GM21381 (cell line): ENCODE data around the gene GAR1.
"Not testable (repeated sequence)": the region's sequence is repeated elsewhere in the genome, so short reads cannot be mapped to it uniquely, and the experiment has no call there.

ENCODE experiments used
- ATAC-seq: cut with Tn5 transposase; IDR thresholded peaks from one replicate; pipeline ENCODE4 v1.9.1; 2021; ENCODE audit warnings: mild to moderate bottlenecking, moderate library complexity; ENCODE audit not compliant: unreplicated experiment

GAR1 gene

DNA sequence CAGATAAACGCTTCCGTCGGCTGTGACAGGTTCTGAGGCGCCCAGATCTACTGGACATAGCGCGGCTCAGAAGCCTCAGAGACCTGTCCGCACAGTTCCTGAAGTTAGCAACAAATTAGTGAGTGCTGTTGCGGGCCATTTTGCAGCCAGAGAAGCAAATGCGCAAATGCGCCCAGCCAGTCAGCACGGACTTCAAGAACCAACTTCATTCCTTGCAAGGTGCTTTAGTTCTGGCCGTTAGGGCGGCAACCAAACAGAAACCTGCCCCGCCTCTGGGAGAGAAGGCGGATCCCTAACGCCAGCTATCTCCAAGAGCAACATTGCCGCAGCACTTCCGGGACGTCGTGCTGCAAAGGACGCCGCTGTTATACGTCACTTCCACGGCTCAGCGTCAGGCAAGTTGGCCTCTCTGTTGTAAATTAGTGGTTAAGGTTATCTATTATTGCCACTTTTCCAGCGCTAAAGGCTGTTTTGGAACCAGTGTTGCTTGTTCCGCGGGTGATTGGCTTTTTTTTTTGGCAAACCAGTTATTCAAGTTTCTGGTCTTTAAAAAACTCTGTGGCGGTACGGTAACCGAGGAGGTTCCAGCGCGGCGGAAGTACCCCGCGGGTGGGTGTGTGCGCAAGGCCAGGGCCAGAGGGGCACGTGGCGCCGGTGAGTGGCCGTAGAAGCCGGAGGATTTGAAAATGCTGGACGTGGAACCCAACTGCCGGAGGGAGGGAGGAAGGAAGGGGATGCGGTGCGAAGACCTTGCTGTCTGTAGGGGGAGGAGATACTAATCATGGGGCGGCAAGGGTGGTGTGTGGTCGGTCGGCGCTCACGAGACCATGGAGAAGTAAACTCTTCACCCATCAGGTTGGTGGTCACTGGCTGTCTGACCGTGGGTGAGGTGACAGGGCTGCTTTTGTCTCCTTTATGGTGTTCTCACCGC lies at the start of gene GAR1:
Gene GAR1 (plus strand): TSS at position 612 of the 931 bp plus-strand sequence. CDS start 403 bp downstream, outside the sequence.
- peak; percentile 100 for ATAC-seq

DNA sequence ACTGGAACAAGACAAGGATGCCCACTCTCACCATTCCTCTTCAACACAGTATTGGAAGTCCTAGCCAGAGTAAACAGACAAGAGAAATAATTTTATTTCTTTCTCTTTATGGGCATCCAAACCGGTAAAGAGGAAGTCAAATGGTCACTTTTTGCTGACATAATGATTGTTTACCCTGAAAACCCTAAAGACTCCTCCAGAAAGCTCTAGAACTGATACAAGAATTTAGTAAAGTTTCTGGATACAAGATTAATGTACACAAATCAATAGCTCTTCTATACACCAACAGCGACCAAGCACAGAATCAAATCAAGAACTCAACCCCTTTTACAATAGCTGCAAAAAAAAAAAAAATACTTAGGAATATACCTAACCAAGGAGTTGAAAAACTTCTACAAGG lies 33.5 kb upstream of the GAR1 start:
- not testable (repeated sequence) for ATAC-seq

DNA sequence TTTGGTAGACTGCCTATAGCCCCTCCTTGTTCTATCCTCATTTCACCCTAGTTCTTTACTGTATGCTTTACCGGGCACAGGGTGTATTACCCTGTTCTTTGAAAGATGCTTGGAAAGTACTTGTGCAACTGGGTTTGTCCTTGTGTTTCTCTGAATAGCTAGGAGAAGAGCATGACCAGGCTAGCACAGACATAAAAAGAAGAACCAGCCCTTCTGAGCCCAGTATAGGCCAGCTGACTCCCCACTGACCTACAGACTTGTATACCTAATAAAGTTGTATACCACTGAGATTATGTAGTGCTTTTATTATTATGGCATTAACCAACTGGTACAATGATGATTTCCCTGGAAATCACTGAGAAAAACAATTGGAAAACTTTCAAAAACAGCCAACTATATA lies 28.7 kb upstream of the GAR1 start:
- no peak for ATAC-seq

DNA sequence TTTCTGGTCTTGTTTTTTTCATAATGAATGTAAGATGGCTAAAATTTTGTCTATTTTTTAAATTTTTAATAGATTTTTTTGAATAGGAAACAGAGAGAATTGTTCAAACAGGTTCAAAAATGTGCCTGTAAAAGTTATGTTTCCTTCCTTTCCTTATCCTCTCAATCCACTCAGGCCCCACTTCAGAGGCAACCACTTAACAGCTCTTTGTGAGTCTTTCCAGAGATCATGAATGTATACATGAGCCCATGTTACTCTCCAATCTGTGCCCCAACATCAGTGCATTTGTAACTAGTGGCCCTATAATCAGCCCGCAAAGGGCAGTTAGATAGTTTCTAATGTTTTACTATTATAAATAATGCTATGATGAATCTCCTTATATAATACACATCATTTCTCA lies 27.8 kb upstream of the GAR1 start:
- ATAC-seq = no peak

DNA sequence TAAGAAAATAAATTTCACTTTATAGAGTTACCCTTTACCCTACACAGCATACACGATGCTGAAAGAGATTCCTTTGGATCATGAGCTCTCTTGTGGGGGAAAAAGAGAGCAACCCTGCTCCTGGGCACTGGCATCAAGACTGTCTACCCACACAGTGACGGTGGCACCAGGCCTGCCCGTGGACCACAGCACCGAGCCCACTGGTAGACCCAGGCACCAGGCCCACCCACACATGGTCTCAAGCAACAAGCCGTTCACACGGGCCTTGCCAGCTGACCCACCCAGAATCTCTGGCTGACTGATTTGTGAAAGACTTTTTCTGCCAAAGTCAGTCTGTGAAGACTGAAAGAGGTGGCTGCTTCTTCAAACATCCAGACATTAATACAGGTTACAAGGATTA lies 20.5 kb upstream of the GAR1 start:
- ATAC-seq = no peak

DNA sequence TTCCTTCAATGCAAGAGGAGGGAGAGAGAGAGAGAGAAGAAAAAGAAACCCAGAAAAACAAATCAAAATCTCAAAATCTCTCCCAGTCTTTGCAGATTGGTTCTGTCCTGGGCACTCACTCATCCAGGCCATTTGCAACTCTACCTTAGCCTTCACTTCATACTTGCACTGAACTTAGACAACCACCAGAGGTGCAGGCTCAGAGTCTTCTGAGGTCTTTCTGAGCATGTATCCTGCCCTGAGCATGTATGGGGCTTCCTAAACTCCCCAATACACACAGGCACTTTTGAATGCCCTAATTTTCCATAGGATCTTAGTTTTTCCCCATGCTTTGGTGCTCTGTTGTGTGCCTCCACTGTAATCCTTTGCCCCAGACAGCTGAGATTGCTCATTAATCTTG lies 16.7 kb upstream of the GAR1 start:
- ATAC-seq = no peak

DNA sequence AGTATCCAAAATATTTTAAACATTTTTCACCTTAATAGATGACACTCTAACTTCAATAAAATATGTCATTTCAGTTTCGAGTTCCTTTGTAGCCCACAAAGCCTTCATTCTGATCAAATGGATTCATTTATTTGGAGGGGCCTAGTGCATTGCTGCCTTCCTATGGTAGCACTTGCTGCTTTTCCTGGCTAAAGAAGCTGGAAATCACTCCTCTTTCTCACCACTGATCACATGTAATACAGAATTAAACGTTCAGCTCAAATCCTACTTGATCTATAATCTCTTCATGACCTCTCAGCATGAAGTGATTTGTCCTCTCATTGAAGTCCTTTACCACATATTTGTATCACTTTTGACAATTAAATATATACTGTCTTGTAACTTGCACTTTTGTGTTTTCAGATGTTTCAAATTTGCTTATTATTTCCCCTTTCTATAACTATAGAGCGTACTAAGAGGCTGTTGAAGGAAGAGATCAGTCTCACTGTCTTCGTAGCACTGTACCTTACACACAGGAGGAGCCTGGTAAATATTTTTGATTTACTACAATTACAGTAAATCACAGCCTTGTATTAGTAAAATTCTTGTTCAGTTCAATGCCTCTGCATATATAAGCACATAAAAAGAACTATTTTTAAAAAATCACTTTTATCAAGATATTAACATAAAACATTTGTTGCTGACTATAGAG lies 14.3 kb upstream of the GAR1 start:
- no peak for ATAC-seq

DNA sequence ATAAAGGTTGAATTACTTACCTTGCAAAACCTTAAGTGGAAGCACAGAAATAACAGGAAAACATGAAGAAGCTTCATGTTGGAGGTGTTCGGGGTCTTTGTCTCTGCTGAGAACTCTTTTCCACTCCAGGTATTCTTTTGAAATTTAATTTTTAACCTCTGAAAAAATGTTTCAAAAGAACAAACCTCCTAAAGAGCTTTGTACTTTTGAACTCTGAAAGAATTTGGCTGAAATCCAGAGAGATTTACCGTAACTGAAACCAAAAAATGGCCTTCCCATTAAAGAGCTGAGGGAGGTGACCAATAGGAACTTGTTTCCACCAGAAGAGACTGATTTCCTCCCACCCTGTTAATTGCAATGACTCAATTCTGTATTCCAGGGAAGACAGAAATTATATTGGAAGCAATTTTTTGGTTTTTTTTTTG lies 13.7 kb upstream of the GAR1 start, which contains the start of gene CFI:
Gene CFI (minus strand): TSS at position 105 of the 425 bp plus-strand sequence. CDS start 28 bp downstream, at position 77.
- no peak for ATAC-seq

DNA sequence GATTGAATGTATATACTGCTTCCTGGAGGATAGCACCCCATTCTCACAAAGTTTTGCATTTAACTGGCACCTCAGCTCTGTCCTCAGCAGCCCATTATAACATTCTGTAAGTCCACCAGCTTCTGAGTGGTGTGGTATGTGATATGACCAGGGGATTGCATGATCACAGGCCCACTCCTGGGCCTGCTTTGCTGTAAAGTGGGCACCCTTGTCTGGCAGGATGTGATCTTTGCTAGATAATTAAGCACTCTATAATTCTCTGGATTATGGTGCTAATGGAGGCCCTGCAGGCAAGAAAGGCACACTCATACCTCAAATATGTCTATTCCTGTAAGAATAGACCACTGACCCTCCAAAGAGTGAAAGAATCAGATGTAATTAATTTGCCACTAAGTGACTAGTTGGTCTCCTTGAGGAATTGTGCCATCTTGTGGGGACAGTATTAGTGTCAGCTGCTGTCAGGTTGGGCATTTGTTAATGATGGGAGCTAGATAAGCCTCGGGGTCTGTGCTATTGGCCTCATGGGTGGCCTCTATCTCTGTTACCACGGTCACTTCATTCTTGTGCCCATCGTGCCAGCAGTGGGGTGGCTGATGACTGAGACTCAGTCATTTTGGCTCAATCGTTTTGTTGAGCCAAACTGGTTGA lies 11.5 kb upstream of the GAR1 start:
- ATAC-seq = peak; percentile 66

DNA sequence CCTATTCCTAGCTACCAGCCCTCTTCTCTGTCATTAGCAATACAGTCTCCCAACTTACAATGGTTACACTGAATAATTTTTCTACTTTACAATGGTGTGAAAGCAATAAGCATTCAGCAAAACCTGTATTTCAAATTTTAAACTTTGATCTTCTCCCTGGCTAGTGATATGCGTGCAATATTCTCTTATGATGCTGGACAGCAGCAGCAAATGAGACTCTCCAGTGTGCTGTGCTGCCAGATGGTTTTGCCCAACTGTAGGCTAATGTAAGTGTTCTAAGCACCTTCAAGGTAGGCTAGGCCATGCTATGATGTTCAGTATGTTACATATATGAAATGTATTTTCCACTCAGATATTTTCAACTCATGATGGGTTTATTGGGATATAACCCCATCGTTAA lies 5.9 kb upstream of the GAR1 start:
- ATAC-seq = no peak

DNA sequence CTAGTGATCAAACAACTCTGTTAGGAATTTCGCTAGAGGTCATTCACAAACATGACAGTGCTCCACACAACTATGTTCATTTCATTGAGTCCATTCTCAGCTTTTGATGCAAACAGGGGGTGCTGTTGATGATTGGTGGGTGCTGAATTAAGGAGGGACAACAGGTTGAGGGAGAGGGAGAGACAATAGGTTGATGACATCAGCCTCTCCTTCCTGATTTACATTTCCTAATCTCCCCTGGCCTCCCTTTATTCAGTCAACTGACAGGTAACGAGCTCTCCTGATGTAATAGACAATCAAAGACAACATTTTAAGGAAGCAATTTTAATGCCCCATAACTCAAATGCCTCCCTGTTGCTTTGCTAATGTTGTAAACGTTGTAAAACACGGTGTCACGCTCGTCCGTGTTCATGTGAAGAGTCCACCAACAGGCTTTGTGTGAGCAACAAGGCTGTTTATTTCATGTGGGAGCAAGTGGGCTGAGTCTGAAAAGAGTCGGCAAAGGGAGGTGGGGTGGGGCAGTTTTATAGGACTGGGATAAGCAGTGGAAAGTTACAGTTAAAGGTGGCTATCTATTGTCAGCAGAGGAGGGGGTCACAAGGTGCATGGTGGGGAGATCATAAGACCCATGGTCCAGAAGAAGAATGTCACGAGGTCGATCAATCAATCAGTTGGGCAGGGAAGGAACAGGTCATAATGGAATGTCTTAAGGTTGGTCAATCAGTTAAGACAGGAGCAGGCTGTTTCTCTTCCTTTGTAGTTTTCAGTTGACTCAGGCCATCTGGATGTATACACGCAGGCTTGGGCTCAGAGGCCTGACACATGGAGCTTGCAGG lies 4.8 kb upstream of the GAR1 start:
- no peak for ATAC-seq

DNA sequence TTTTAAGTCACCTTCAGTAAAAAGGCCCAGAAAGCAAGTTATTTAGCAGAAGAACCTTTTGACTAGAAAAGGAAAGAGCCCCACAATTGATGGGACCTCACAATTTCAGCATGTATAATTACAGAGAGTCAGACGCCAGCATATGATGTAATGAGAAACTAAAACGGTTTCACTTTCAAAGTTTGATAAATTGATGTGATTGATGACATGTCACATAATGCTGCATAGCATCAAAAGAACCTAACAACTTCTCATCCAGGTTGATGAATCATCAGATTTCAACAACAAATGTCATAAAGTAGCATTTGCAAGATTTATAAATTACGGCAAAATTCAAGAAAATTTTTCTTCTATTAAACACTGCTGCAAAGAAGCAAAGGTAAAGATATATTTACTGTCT lies 3.9 kb upstream of the GAR1 start:
- ATAC-seq = no peak

DNA sequence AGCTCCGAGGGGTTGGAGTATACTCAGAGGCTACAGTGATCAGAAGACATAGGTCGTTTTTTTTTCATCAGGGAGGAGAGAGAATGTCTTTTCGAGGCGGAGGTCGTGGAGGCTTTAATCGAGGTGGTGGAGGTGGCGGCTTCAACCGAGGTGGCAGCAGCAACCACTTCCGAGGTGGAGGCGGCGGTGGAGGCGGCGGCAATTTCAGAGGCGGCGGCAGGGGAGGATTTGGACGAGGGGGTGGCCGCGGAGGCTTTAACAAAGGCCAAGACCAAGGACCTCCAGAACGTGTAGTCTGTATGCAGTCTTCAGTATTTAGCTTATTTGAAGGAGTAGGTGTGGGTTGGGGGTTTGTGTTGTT lies 500 bp downstream of the GAR1 start:
- ATAC-seq = no peak

DNA sequence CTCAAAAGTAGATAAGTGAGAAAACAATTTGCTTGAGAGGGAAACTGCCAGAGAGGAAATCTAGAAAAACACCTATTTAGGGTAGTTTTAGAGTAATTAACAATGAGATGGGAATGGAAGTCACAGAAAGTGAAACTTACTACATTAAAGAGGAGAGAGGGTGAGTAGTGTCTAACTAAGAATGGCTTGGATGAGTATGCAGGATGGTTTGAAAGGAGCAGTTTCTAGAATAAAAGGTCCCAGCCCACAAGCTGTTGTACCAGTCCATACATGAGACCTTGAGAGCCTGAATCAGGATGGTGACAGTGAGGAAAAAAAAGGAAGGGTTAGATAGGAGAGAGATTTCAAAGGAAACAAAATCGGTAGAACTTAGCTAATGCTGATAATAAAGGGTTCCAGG lies 1.3 kb downstream of the GAR1 start:
- ATAC-seq = no peak

DNA sequence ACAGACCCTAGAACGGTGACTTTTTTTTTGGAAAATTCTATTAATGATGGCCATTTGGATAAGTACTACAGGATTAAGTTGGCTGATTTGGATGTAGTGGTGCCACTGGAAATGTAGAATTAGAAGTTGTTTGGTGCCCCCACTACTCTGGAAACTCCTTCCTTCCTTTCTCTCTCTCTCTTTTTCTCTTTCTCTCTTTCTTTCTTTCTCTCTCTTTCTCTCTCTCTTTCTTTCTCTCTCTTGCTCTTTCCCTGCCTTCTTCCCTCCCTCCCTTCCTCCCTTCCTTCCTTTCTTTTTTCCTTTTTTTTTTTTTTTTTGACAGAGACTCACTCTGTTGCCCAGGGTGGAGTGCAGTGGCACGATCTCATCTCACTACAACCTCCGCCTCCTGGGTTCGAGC lies 2.7 kb downstream of the GAR1 start:
- no peak for ATAC-seq

DNA sequence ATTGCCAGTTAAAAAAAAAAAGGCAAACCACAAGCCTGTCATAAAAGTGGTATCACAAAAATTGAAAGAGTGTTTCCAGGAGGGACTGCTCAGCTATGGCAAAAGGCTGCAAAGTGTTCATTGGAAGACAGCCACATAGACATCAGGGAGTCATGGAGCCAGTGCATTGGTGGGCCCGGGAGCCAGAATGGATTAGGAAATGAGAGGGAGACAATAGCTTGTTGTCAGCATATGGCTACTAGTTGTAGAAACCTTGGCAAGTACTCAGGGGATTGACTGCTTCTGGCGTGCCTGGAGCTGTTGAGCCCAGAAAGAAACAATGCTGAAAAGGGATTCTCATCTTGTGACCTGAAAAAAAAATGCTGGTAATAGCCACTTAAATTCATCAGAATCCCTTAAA lies 5.0 kb downstream of the GAR1 start:
- no peak for ATAC-seq

DNA sequence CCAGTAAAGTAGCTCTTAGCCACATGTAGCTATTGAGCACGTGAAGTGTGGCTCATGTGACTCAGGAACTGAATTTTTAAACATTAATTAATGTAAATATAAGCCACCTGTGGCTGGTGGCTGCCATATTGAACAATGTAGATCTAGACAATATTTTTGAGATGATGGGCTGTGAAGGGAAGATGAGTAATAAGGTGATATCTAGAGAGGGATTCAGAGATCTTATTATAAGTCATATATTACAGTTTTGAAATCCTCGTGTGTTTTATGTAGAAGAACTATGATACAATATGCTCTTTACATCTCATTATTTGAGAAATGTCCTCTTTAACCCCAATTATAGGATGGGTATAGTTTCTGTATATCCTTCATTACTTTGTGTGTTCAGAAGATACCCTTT lies 5.6 kb downstream of the GAR1 start:
- ATAC-seq = no peak

DNA sequence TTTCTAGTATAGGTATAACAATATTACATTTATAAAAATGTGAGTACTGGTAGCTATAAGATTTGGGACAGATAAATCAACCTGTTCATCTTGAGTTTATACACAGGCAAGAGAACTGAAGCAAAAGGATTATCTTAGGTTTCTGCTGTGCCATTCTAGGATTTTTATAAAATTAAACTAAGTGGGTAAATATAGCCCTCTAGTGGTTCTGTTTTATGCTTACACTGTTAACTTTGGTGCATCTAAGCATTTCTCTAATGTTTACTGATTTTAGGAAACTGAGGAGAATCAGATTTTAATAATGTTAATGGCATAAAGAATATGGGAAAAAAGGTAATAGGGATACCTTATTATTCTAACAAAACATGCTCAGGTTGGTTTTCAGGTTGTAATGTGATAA lies 11.2 kb downstream of the GAR1 start:
- no peak for ATAC-seq

DNA sequence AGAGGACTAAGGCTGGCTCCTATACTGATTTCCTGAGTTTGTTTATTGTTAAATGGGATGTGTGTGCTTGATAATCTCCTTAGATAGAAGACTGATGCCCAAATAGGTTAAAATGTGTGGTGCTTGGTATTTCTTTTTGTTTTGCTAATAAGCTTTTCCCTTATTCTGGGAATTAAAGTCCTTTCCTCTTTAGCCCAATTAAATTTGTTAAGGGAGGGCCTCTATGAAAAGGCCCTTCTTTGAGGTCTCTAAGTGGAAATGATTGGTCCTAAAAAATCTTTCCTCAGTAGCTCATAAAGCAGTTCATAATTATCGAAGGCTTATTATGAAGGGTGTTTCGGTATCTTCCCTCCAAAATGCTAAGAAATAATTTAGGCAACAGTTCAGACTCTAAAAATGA lies 12.1 kb downstream of the GAR1 start, which contains the start of gene RRH:
Gene RRH (plus strand): TSS at position 301 of the 400 bp plus-strand sequence. CDS start 56 bp downstream, at position 357.
- no peak for ATAC-seq

DNA sequence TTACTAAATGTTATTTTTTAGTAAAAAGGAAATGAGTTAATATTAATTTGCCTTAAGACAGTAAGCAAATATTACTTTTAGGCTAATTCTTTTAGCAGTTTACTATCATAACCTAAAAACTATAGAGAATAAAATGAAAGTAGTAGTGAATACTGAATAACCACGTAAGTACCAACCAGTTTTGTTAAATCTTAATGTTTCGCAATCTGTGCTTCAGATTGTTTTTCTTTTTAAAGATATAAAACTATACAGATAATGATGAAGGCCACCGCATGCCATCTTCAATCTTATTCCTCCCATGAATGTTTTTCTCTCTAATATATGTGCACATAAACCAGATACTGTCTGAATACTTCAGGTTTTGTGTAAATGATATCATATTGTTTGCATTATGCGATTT lies 18.2 kb downstream of the GAR1 start:
- ATAC-seq = no peak

DNA sequence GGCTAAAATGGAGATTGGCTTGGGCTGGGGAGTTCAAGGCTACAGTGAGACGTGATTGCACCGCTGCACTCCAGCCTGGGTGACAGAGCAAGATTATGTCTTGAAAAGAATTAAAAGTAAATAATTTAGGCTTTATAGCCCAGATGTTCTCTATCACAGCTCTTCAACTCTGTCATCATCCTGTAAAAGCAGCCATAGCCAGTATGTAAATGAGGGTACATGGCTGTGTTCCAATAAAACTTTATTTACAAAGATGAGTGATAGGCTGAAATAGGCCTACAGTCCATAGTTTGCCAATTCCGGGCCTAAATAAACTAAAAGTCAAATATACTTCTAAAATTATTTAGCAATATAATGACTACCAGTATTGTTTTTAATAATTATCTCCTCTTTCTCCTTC lies 21.4 kb downstream of the GAR1 start:
- no peak for ATAC-seq
